NT2/D1 (cell line): ENCODE results near the gene SFSWAP.

Source experiments
- SUZ12 ChIP-seq: IDR thresholded peaks from 2 replicates; pipeline ENCODE4 v1.6.1; 2011; ENCODE audit not compliant: insufficient read length, insufficient read depth; ENCODE audit errors: extremely low read depth
- ZNF274 ChIP-seq: IDR thresholded peaks from 2 replicates; pipeline ENCODE4 v1.6.1; 2011; ENCODE audit warnings: mild to moderate bottlenecking, low read depth, low read length

DNA sequence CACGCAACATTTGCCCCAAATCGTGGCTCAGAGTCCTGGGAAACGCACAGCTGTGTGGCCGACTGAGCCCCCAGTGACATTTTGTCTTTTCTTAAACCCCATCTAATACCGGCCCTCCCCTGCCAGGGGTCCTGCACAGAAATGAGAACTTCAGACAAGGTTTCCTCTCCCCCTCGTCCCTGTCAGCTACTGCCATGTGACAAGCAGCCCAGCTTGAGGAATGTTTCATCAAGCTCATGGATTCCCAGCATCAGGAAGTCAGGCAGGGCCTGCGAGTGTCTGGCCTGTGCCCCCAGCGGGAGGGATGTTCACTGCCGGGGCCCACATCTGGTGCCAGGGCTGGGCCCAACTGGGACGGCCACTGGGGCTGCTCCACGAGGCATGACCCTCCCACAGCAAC, 133.2 kb downstream of the SFSWAP start:
- TF ChIP-seq SUZ12 (no peak), ZNF274 (no peak)
